Measurements from ENCODE around the gene CSTF3.
A peak's percentile ranks its signal among the peaks of the same experiment; 100 is the strongest.
"Not testable (repeated sequence)": the region's sequence is repeated elsewhere in the genome, so short reads cannot be mapped to it uniquely, and the experiment has no call there.

CSTF3 gene

GRCh38 chr11:33161120-33162005, at the start of gene CSTF3:
Gene CSTF3 (minus strand): TSS chr11:33161480. CDS start chr11:33161325, 155 bp downstream.
- peak; percentile 83 to 97 (median 91) for DNase-seq

GRCh38 chr11:33208150-33208549, 46.9 kb upstream of the CSTF3 start:
- DNase-seq, result no peak

- DNase-seq, result no peak
These were observed 46.2 kb upstream of the CSTF3 start for GRCh38 chr11:33207408-33207985.

GRCh38 chr11:33197915-33198727, 36.8 kb upstream of the CSTF3 start:
- no peak for DNase-seq

GRCh38 chr11:33195462-33196173, 34.3 kb upstream of the CSTF3 start:
- DNase-seq, result no peak

- DNase-seq, result no peak
These were observed 33.2 kb upstream of the CSTF3 start for GRCh38 chr11:33194455-33194854.

- DNase-seq, result no peak
These were observed 30.2 kb upstream of the CSTF3 start for GRCh38 chr11:33191467-33191866.

GRCh38 chr11:33187998-33188722, 26.9 kb upstream of the CSTF3 start:
- DNase-seq, result no peak

GRCh38 chr11:33185756-33186155, 24.5 kb upstream of the CSTF3 start:
- DNase-seq, result no peak

- no peak for DNase-seq
These were observed 21.1 kb upstream of the CSTF3 start for GRCh38 chr11:33182246-33182878.

GRCh38 chr11:33179348-33179803, 18.1 kb upstream of the CSTF3 start:
- no peak for DNase-seq

- DNase-seq, result no peak
These were observed 17.3 kb upstream of the CSTF3 start for GRCh38 chr11:33178443-33179180.

- DNase-seq, result no peak
These were observed 16.5 kb upstream of the CSTF3 start for GRCh38 chr11:33177676-33178336.

- DNase-seq, result not testable (repeated sequence)
These were observed 15.5 kb upstream of the CSTF3 start for GRCh38 chr11:33176760-33177159.

GRCh38 chr11:33172996-33173395, 11.7 kb upstream of the CSTF3 start:
- DNase-seq, result no peak

GRCh38 chr11:33172345-33172744, 11.1 kb upstream of the CSTF3 start:
- DNase-seq, result no peak

- DNase-seq, result no peak
These were observed 10.0 kb upstream of the CSTF3 start for GRCh38 chr11:33171251-33171650.

GRCh38 chr11:33168709-33169200, 7.5 kb upstream of the CSTF3 start:
- DNase-seq, result no peak

GRCh38 chr11:33162831-33163230, 1.6 kb upstream of the CSTF3 start:
- no peak for DNase-seq

- no peak for DNase-seq
These were observed 693 bp downstream of the CSTF3 start for GRCh38 chr11:33160587-33160986.
